CD14-positive monocyte (primary cell): ENCODE measurements around the gene SMPD3. TPM values are rescaled to one million over a fixed set of nuclear protein-coding genes. Genes with fewer than 3 reads are reported as not detected.

ENCODE experiments used
- DNase-seq, 3 donors: peaks; one replicate each; pipeline ENCODE4 v3.0.0-alpha.2; 2011 to 2022
- H2AFZ ChIP-seq: 2 replicates; pipeline ENCODE4 v1.6.0; 2012; ENCODE audit warnings: mild to moderate bottlenecking, low read depth, low read length, inconsistent platforms; ENCODE audit not compliant: insufficient read depth, poor library complexity, severe bottlenecking
- H3K27ac ChIP-seq, 2 donors: 1 replicate in 1 of 2; 2 replicates in 1 of 2; pipeline ENCODE4 v1.5.1; 2012 to 2013; ENCODE audit warnings: low read length in 2 of 2, control low read depth in 1 of 2, inconsistent platforms in 1 of 2, low read depth in 1 of 2, mild to moderate bottlenecking in 1 of 2
- H3K27me3 ChIP-seq, 2 donors: one replicate each; pipeline versions ENCODE4 v1.6.0 to v1.6.1; 2011 to 2013; ENCODE audit warnings: low read length in 2 of 2; ENCODE audit not compliant: control insufficient read depth in 2 of 2, insufficient read depth in 2 of 2
- H3K36me3 ChIP-seq, 2 donors: replicated peaks in 1 of 2; 1 replicate in 1 of 2; 2 replicates in 1 of 2; pipeline versions ENCODE4 v1.5.1 to v1.6.1; 2012 to 2013; ENCODE audit warnings: low read length in 2 of 2, control low read depth in 1 of 2, inconsistent platforms in 1 of 2, mild to moderate bottlenecking in 1 of 2; ENCODE audit not compliant: insufficient read depth in 2 of 2, control insufficient read depth in 1 of 2
- H3K4me1 ChIP-seq, 2 donors: 1 replicate in 1 of 2; 2 replicates in 1 of 2; pipeline versions ENCODE4 v1.5.1 to v1.6.1; 2012 to 2013; ENCODE audit warnings: low read length in 2 of 2, control low read depth in 1 of 2, inconsistent platforms in 1 of 2, mild to moderate bottlenecking in 1 of 2, moderate library complexity in 1 of 2; ENCODE audit not compliant: insufficient read depth in 2 of 2, control insufficient read depth in 1 of 2
- H3K4me2 ChIP-seq: replicated peaks from 2 replicates; pipeline ENCODE3; 2012; ENCODE audit warnings: low read length, moderate library complexity, mild to moderate bottlenecking; ENCODE audit not compliant: poor library complexity, severe bottlenecking; ENCODE audit errors: extremely low read depth
- H3K4me3 ChIP-seq, 3 experiments: fragments of 200-600 bp in 1 of 3; sonication (generic) in 1 of 3; replicated peaks in 1 of 3; 1 replicate in 2 of 3; 2 replicates in 1 of 3; pipeline ENCODE4 v1.5.1; 2011 to 2013; ENCODE audit warnings: low read length in 3 of 3, mild to moderate bottlenecking in 3 of 3, control low read depth in 2 of 3, low read depth in 2 of 3, inconsistent platforms in 1 of 3, moderate library complexity in 1 of 3
- H3K79me2 ChIP-seq: 2 replicates; pipeline ENCODE4 v1.6.0; 2012; ENCODE audit warnings: mild to moderate bottlenecking, control low read depth, inconsistent platforms, low read length, moderate library complexity; ENCODE audit not compliant: insufficient read depth
- H3K9ac ChIP-seq: 2 replicates; pipeline ENCODE4 v1.6.0; 2017; ENCODE audit warnings: low read length, mild to moderate bottlenecking; ENCODE audit not compliant: insufficient read depth, poor library complexity, severe bottlenecking
- H3K9me3 ChIP-seq, 2 donors: replicated peaks in 1 of 2; 1 replicate in 1 of 2; 2 replicates in 1 of 2; pipeline versions ENCODE4 v1.5.1 to v1.6.1; 2012 to 2013; ENCODE audit warnings: low read length in 2 of 2, control low read depth in 1 of 2; ENCODE audit not compliant: control insufficient read depth in 1 of 2, insufficient read depth in 1 of 2
- H4K20me1 ChIP-seq: 2 replicates; pipeline ENCODE4 v1.6.0; 2012; ENCODE audit warnings: mild to moderate bottlenecking, low read length, control low read depth, moderate library complexity; ENCODE audit not compliant: insufficient read depth
- H3K27ac Mint-ChIP-seq, 7 donors: one replicate each; pipeline ENCODE4 v1.8.0; 2020; ENCODE audit warnings: mild to moderate bottlenecking in 7 of 7, mixed read lengths in 7 of 7, moderate library complexity in 6 of 7, inconsistent platforms in 2 of 7
- H3K27me3 Mint-ChIP-seq, 3 donors: one replicate each; pipeline ENCODE4 v1.8.0; 2021 to 2022; ENCODE audit warnings: low read depth in 3 of 3, mild to moderate bottlenecking in 3 of 3, mixed read lengths in 3 of 3, moderate library complexity in 3 of 3, inconsistent platforms in 1 of 3
- H3K36me3 Mint-ChIP-seq, 2 donors: one replicate each; pipeline ENCODE4 v1.8.0; 2020; ENCODE audit warnings: mixed read lengths in 2 of 2, inconsistent platforms in 1 of 2, mild to moderate bottlenecking in 1 of 2
- H3K4me1 Mint-ChIP-seq: one replicate; pipeline ENCODE4 v1.8.0; 2020; ENCODE audit warnings: mild to moderate bottlenecking, mixed read lengths
- H3K4me3 Mint-ChIP-seq, 2 donors: one replicate each; pipeline ENCODE4 v1.8.0; 2020; ENCODE audit warnings: mild to moderate bottlenecking in 2 of 2, mixed read lengths in 2 of 2, moderate library complexity in 1 of 2
- H3K9me3 Mint-ChIP-seq, 7 donors: one replicate each; pipeline ENCODE4 v1.8.0; 2020 to 2022; ENCODE audit warnings: mixed read lengths in 7 of 7, mild to moderate bottlenecking in 6 of 7, moderate library complexity in 6 of 7, inconsistent platforms in 2 of 7
- WGBS: methylation state at CpG from one replicate; pipeline ENCODE4 v1.1.5; 2013; ENCODE audit warnings: missing lambda C conversion rate; ENCODE audit not compliant: insufficient coverage; 5-methylcytosine and 5-hydroxymethylcytosine counted together
- intact Hi-C, 2 donors: fragments of 100-400 bp; cut with micrococcal nuclease; formaldehyde crosslinking; loops; one replicate each; pipeline versions ENCODE4 v1.15.0 to v1.15.1; 2023
- polyA plus RNA-seq, 3 donors: library from polyadenylated mRNA; depleted of rRNA in 1 of 3; unstranded in 2 of 3; stranded (reverse) in 1 of 3; fragments of 300-500 nt in 2 of 3; fragments of >200 nt in 1 of 3; fragmentation: Illumina TruSeq in 2 of 3; gene quantifications; 1 replicate in 2 of 3; 2 replicates in 1 of 3; pipeline ENCODE4 v1.2.3, GENCODE V29; 2012 to 2021
- TF ChIP-seq, protein P1 (sequence below): fragments of 200-600 bp; IDR thresholded peaks from one replicate; pipeline ENCODE4 v1.8.0; 2022; ENCODE audit warnings: antibody characterized with exemption, mild to moderate bottlenecking

SMPD3 gene
- polyA plus RNA-seq, 3 donors = 0.40 to 1.1 (median 0.51) TPM

DNA sequence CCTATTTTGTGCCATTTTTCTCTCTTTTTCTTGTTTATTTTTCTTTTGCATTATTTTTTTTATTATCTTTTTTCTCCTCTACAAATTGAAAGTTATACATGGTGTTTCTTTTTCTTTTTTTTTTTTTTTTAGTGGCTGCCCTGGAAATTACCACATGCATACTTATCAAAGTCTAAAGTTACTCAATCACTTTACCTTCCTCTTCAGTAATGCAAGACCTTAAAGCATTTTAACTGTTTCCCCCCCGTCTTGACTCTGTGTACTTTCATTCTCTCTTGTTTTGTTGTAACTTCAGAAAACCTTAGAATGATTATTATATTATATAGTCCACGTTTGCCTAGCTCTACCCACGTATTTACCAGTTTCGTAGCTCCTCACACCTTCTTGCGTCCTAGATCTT, 33.3 kb upstream of the SMPD3 start:
- peaks cover 57% of the 10 kb centered on the region for H3K4me1 Mint-ChIP-seq
- no peaks in the 10 kb centered on the region for H3K36me3 Mint-ChIP-seq
- peak overlapping the region; percentile 42 for H3K4me2 ChIP-seq
- H3K27ac Mint-ChIP-seq = peak overlapping the region in 4 of 7 donors; percentile 13 to 78 (median 30)
- TF ChIP-seq, protein P1, sequence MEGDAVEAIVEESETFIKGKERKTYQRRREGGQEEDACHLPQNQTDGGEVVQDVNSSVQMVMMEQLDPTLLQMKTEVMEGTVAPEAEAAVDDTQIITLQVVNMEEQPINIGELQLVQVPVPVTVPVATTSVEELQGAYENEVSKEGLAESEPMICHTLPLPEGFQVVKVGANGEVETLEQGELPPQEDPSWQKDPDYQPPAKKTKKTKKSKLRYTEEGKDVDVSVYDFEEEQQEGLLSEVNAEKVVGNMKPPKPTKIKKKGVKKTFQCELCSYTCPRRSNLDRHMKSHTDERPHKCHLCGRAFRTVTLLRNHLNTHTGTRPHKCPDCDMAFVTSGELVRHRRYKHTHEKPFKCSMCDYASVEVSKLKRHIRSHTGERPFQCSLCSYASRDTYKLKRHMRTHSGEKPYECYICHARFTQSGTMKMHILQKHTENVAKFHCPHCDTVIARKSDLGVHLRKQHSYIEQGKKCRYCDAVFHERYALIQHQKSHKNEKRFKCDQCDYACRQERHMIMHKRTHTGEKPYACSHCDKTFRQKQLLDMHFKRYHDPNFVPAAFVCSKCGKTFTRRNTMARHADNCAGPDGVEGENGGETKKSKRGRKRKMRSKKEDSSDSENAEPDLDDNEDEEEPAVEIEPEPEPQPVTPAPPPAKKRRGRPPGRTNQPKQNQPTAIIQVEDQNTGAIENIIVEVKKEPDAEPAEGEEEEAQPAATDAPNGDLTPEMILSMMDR = no peak
- H2AFZ ChIP-seq = no peak overlapping the region
- no peaks in the 10 kb centered on the region for H3K79me2 ChIP-seq
- peaks cover 45 to 53% of the 10 kb centered on the region in 2 donors for H3K4me1 ChIP-seq
- no peaks in the 10 kb centered on the region for H4K20me1 ChIP-seq
- WGBS = no CpG with 5 or more reads among the region's 5 CpGs
- H3K9me3 ChIP-seq = no peaks in the 10 kb centered on the region
- H3K27me3 ChIP-seq = no peaks in the 10 kb centered on the region
- peak overlapping the region in 1 of 3 experiments; percentile 51 for H3K4me3 ChIP-seq
- peaks cover under 1 to 2% (median 2%) of the 10 kb centered on the region in 3 donors for H3K27me3 Mint-ChIP-seq
- H3K36me3 ChIP-seq = no peaks in the 10 kb centered on the region
- no peak for DNase-seq
- H3K9me3 Mint-ChIP-seq = peaks cover 0 to 2% (median 0%) of the 10 kb centered on the region in 7 donors
- peak overlapping the region in 1 of 2 donors; percentile 69 for H3K4me3 Mint-ChIP-seq
- intact Hi-C loops = no loop called here
- no peak overlapping the region for H3K9ac ChIP-seq
- H3K27ac ChIP-seq = peak overlapping the region in 1 of 2 donors; percentile 65

GRCh38 chr16:68480084-68480995, 32.0 kb upstream of the SMPD3 start:
- H3K9me3 ChIP-seq = no peaks in the 10 kb centered on the region
- Mint-ChIP-seq H3K36me3 (no peaks in the 10 kb centered on the region), H3K9me3 (peaks cover 0 to 2% (median 0%) of the 10 kb centered on the region in 7 donors), H3K4me3 (peak overlapping the region in 1 of 2 donors; percentile 0), H3K27me3 (peaks cover 0 to 2% (median 0%) of the 10 kb centered on the region in 3 donors), H3K27ac (peak overlapping the region in 3 of 7 donors; percentile 35 to 85 (median 41)), H3K4me1 (peaks cover 57% of the 10 kb centered on the region)
- H4K20me1 ChIP-seq = no peaks in the 10 kb centered on the region
- intact Hi-C loops = no loop called here
- peak overlapping the region in 1 of 3 experiments; percentile 51 for H3K4me3 ChIP-seq
- WGBS = 21% methylated on average over 3 of the region's 6 CpGs
- H2AFZ ChIP-seq = no peak overlapping the region
- TF ChIP-seq, protein P1 = no peak
- no peak overlapping the region for H3K4me2 ChIP-seq
- no peaks in the 10 kb centered on the region for H3K36me3 ChIP-seq
- H3K27me3 ChIP-seq = no peaks in the 10 kb centered on the region
- peaks cover 45 to 53% of the 10 kb centered on the region in 2 donors for H3K4me1 ChIP-seq
- DNase-seq = no peak
- no peaks in the 10 kb centered on the region for H3K79me2 ChIP-seq
- H3K27ac ChIP-seq = peak overlapping the region in 1 of 2 donors; percentile 65
- H3K9ac ChIP-seq = no peak overlapping the region
